GM21367 (cell line): ENCODE measurements around the gene CORO7.

ENCODE experiments used
- ATAC-seq: cut with Tn5 transposase; IDR thresholded peaks from one replicate; pipeline ENCODE4 v1.9.1; 2021; ENCODE audit not compliant: unreplicated experiment

The CORO7 gene

DNA sequence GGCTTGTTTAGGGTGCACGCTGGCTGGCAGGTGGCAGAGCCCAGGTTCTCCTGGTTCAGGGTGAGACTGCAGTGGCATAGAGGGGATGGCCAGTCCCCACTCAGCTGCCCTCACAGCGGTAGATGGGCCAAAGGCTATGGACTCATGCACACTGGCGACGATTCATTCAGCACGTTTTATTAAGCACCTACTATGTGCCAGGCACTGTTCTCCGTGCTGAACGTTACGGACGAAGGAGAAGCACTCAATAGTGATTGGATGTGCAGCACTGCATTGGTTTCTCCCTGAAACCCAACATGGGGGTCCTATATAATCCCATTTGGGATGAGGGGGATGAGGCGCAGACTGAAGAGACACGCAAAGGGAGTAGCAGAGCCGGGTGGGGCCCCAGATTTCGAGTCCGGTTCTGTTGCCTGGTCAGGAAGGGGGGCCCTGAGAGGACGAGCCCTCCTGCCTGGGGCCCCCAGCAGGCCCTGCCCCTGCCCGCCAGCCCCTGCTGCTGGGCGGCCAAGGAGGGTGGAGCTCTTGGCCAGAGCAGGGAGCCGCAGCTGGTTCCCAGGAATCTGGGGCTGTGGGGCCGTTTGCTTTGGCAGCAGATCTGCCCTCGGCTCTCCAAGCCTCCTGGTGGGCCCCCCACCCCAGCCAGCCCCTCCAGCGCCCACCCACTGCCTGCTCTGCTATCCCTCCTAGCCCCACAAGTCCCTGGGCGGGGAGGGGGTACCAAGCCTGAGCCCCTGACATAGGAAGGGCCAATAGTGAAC is 91.7 kb downstream of the CORO7 start:
- no peak for ATAC-seq

DNA sequence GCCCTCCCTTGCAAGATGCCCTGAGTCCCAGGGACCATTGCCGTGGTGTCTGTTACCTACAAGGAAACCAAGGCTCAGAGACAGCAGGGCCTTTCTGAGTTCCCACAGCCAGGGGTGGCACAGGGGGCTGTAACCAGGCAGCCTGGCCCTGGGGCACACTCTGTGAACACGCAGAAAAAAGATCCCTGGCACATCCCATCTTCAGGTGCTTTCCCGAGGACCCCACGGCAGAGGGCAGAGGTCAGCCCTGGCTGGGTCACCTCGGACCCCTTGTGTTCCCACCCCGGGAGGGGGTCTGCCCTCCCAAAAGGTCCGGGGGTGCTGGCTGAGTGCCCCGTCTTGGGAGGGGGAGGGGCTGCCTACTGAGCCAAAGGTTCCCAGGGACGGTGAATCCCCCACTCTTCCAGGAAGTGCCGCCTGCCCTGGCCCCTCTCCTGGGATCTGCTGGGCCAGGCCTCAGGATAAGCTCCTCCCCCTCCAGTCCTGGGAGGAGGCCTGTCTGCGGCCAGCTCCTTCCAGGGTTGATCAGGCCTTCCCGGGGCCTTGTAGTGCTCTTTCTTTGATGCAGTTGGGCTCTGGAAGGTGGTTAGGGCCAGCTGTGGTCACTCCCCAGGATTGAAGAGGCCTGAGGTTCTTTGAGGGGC is 92.4 kb downstream of the CORO7 start:
- no peak for ATAC-seq

DNA sequence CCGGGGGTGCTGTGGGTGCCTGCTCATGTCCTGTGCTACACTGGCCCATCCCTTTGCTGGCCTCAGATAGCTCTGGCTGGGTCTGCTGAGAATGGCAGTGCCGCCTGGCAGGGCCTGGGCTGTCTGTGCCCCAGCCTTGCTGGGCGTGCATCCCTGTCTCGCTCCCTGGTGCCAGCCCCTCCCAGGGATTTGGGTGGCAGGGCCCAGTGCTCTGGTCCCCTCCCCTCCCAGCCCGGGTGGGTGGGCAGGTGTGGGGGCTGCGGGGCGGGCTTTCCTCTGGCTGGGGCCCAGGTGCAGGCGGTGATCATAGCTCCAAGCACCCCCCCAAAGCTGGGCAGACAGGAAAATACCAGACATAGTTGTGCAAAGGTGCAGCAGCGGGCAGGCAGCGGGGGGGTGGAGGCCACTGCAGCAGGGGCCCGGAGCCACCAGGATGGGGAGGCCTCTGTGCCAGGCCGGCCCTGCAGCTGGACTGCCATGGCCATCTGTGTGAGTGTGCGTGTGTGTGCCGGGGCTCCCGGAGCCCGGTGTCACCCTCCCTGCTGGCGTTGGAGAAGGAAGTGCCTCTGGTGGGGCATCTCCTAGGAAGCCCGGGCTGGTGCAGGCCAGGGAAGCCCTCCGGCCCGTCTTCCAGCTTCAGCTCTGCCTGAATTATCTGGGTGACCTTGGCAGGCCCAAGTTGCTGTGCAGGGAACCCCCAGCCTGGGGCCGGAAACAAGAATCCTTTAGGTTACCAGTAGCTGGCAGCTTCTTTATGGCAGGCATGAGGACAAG is 93.1 kb downstream of the CORO7 start:
- no peak for ATAC-seq

- ATAC-seq = no peak
Observed at GRCh38 chr16:4322121-4323052, 94.0 kb downstream of the CORO7 start.

DNA sequence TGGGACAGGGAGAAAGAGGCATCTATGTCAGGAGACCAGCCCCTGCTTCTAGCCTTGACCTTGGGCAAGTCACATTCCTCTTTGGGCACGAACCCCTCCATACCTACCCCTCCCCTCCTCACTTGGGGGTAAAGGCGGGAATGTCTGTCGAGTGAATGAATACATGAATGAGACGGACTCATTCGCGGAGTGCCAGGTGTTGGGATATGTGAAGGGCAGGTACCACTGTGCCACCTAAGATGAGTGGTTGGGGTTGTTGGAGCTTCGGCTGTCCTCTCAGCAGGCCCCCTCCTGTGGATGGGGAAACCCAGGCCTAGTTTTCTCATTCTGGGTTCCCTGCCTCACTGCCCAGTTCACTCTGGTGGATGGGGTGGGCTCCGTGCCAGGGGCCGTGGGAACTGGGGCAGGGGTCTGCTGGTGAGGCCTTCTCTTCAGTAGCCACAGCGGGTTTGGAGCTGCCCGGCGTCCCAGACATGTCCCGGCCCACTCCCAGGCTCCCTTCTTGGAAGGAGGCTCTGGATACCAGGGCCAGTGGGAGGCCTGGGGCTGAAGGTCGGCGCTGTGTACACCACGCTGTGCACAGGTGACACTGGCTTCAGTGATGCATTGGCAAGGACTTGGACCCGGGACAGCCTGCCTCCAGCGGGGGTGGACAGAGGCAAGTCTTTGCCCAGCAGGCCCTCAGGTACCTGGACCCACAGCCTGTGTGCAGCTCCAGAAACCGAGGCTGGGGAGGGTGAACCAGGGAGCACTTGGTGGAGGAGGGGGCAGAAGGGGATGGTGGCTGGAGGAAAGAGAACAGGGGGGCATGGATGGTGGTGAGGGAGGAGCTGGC is 94.9 kb downstream of the CORO7 start:
- no peak for ATAC-seq

DNA sequence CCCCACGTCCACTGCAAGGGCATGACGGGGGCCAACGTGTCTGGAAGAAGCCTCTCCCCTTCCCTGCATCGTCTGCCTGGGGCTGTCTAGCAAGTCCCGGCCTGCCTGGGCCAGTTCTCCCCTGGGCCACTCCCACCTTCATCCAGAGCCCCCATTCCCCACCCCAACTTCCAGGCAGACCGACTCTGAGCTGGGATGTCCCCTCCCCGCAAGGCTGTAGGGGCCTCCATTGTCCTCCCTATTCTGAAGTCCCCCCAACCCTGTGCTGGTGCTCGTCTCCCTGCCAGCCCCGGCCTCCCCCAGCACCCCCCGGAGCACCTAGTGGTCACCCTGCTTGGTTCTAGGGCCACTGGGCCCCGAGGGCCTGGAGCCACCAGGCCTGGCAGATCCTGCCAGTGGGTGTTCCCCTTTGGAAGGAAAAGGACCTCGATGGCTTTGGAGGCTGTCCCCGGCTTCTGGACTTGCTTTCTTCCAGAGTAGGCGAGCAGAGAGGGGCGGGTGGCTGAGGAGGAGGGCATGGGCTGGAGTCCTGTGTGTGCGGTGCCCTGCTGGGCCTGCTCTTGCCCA is 95.7 kb downstream of the CORO7 start:
- ATAC-seq = no peak

DNA sequence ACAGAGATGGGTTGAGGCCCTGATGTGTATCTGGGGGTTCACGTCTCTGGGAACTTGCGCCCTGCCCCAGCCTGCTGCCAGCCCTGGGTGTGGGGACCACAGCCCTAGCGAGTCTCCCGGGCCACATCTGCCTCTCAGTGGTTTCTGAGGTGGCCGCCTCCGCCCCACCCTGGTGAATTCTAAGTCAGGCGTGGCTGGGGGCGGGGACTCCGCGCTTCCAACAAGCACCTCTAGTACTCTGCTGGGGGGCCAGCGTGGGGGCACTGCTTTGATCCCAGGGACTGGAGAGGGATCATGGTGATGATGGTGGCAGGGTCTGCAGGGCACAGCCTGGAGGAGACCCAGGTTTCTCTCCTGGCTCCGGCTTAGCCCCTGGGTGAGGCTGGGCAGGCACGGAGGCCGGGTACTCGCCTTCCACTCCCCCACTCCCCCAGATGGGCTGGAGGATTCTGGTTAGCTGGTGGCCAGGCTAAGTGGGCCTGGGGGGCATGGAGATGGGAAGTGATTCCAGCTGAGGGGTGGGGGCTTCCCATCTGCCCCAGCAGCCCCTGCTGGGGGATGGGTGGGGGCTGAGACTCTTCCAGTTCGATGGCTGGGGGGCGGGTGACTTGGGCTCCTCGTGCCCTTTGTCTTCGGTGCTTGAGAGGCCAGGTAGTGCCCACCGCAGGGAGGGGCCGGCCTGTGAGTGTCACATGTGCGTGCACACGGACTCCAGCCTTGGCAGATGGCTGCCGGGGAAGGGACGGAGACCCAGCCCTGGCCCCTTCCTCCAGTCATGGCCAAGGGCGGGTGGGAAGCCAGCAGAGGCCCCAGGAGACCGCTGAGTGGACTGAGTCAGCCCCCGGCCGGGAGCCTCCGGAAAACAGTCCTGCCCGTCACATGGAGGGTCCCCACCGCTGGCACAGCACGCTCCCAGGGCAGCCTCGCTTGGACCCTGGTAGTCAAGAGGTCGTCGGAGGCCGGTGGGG is 96.7 kb downstream of the CORO7 start:
- no peak for ATAC-seq

- no peak for ATAC-seq
Observed at GRCh38 chr16:4318967-4319366, 97.4 kb downstream of the CORO7 start.

DNA sequence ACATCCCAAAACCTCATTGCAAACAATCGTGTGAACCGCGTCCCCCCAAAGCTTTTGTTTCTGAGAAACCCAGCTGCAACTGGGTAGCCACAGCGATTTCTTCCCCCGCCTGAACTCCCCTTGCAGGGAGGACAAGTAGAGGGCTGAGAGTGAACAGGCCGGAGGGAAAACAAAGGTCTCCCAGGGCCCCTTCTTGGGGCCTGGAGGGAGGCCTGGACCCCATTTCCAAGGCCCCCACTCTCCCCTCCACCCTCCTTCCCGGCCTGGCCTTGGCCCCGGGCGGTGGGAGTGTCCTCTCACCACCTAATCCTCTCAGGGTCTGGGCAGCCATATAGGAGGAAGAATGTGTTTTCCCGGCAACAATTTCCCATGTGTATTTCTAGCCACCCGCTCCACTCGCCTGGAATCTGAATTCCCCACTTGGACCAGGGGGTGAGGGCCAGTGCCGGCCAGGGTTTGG is 97.9 kb downstream of the CORO7 start:
- ATAC-seq = no peak

DNA sequence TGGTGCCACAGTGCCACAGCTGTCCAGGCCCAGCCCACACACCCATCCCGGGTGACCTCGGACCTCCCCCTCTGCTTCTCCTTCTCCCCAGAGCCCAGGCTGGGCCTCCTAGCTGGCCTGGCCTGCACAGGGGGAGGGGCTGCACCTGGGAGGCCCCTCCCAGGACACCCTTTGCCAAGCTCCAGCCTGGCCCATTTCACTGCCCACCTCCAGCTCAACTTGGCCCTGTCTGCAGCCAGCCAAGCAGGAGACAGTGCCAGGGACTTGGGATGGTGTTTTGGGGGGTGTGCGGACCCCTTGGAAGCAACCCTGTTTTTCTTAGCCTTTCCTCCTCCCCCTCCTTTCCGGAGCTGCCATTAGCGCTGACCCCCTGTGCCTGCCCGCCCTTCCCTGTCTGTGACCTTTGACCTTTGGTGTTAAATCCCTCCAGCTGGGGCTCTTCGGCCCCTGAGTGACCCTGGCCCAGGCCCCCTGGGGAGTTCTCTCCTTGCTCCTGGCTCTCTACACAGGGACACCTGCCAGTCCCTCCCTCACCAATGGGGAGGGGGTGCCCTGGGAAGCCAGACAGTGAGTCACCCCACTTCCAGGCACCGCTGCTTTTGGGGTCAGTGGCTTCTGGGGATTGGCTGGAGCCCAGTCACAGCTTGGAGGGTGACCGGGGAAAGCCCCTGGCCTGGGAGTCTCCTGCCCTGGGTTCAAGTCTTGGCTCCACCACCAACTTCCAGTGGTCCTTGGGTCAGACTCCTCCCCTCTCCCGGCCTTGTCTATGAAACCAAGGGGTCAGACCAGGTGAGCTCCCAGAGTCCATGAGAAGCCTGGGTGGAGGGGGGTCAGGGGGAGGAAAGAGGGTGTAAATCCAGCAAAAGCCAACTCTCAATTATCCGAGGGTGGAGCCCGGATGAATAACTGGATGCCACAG is 98.6 kb downstream of the CORO7 start:
- ATAC-seq = no peak

GRCh38 chr16:4316864-4317531 is 99.4 kb downstream of the CORO7 start:
- ATAC-seq = no peak

GRCh38 chr16:4316108-4316863 is 100.1 kb downstream of the CORO7 start:
- ATAC-seq = no peak

DNA sequence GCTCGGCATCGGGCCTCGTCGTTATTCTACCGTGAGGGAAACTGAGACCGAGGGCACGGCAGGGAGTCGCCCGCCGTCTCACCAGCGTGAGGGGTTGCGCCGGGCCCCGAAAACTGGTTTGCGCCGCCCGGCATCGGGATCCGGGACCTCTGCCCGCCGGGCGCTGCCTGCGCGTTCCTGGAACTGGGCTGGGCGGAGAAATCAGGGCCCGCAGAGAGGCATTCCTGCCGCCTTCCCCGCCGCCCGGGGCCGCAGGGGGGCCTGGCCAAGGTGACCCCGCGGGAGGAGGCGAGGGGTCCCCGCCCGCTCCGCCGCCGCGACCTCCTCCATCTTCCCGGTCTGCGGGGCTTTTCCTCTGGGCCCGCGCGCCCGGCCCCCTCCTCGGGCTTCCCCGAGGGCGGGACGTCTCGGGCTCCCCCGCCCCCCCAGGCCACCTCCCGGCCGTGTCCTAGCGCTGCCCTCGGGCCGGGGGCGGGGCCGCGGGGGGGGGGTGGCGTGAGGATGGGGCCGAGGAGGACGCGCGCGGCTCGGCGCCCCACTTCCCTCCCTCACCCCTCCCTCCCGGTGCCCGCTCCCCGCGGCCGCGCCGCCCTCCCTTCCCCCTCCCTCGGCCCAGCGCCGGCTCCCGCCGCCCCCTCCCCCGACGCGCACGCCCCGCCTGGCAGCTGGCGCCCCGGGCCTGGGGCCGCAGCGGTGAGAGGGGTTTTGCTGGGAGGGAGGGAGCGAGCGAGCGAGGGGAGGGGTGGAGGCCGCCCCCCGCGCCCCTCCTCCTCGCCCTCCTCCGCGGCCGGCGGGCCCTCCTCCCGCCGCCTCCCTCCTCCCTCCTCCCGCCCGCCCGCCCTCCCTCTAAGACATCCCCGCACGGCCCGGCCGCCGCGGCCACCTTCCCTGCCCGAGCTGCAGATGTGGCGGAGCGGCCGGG is 100.9 kb downstream of the CORO7 start, which contains the start of gene GLIS2:
GLIS2 (plus strand) TSS at position 882 of the 922 bp plus-strand sequence. CDS start 16,214 bp downstream, outside the sequence.
- ATAC-seq = no peak

DNA sequence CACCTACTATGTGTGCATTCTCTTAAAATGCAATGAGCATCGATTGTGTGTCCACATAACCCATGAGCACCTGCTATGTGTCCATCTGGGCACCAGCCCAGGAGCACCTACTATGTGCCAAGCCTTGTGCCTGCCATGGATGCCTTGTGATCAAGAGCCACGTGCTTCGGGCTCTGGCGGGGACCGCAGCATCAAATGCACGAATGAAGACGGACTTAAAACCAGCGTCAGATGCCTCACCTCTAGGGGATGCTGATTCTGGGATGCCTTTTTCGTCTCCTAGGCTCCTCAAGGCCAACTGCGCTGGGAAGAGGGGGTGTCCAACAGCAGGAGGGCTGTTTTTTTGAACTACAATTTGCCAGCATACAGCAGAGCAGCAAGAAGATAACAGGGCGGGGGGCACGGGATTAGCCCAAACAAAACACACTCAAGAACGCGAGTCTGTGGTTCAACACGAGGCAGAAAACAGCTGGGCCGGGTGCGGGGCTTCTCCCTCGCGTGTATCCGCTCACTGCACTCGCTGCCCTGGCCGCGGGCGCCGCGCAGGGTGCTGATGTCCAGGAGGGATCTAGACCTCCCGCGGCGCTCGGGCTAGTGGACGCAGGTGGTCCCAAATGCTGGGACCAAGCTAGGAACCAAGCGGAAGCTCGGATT is 101.7 kb downstream of the CORO7 start:
- ATAC-seq = no peak
